ENCODE results near the gene COLQ.

COLQ gene

DNA sequence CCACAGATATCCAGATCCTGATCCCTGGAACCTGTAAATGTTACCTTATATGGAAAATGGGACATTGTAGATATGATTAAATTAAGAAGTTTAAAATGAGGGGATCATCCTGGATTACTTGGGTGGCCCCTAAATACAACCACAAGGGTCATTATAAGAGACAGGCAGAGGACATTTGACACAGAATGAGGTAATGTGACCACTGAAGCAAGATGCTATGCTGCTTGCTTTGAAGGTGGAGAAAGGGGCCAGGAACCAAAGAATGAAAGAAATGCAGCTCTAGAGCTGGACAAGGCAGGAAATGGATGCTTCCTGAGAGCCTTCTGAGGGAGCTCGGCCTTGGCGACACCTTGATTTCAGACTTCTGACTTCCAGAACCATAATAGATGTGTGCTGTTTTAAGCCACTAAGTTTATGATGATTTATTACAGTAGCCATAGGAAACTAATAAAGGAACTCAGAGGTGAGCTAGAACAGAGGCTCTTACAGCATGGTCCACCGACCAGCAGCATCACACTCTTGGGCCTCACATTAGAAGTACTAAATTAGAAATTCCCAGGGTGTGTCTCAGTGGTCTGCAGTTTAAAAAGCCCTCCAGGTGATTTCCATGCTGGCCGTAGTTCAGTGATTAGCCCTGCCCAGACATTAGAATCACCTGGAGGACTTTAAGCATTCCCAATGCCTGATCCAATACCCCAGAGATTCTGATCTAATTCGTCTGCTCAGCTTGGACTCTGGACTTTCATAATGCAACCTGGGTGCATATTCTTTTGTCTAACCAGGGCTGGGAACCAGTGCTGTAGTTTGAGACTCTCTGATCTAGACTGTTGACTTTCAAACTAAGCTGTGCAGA lies 7.5 kb downstream of the COLQ start:
- no peak for TF ChIP-seq CTCF (conservative IDR thresholded peaks at IDR 0.05; ENCODE audit: low read depth, low read length)
- Histone ChIP-seq H3K9ac (no peak overlapping the region), H3K79me2 (ENCODE audit: insufficient read depth, low read depth) (no peaks in the 10 kb centered on the region), H3K4me2 (no peak overlapping the region), H3K27ac (no peak overlapping the region), H3K4me3 (IDR thresholded peaks at IDR 0.05; ENCODE audit: insufficient read depth, low read depth, low read length) (no peak overlapping the region), H4K20me1 (ENCODE audit: insufficient read depth) (no peaks in the 10 kb centered on the region), H3K27me3 (ENCODE audit: insufficient read depth, low read depth) (no peaks in the 10 kb centered on the region), H3K4me1 (ENCODE audit: low read depth, poor library complexity, severe bottlenecking) (no peaks in the 10 kb centered on the region), H2AFZ (ENCODE audit: low read depth) (no peak overlapping the region), H3K36me3 (ENCODE audit: insufficient read depth) (no peaks in the 10 kb centered on the region)

DNA sequence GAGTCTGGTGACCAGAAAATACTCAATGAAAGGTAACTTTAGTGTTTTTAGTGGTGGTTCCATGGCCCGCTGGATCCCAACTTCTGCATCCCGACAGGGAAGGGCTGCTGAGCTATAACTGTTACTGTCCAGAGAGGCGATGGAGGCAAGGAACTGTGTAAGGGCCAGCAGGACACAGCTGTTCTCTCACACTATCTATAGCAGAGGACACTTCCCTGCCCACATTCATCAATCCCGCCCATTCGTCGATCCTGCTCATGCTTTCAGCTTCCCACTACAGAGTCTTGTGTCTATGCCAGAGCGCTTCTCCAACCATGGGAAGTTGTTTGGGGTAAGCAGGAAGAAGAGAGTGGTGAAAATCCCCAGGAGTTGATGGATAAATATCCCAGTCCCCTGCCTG lies 8.4 kb downstream of the COLQ start:
- H3K4me1 ChIP-seq (ENCODE audit: low read depth, poor library complexity, severe bottlenecking) = no peaks in the 10 kb centered on the region
- H3K4me2 ChIP-seq = no peak overlapping the region
- TF ChIP-seq CTCF (conservative IDR thresholded peaks at IDR 0.05; ENCODE audit: low read depth, low read length) = no peak
- no peaks in the 10 kb centered on the region for H3K36me3 ChIP-seq (ENCODE audit: insufficient read depth)
- H4K20me1 ChIP-seq (ENCODE audit: insufficient read depth) = no peaks in the 10 kb centered on the region
- H3K79me2 ChIP-seq (ENCODE audit: insufficient read depth, low read depth) = no peaks in the 10 kb centered on the region
- no peak overlapping the region for H2AFZ ChIP-seq (ENCODE audit: low read depth)
- H3K27ac ChIP-seq = no peak overlapping the region
- no peak overlapping the region for H3K4me3 ChIP-seq (IDR thresholded peaks at IDR 0.05; ENCODE audit: insufficient read depth, low read depth, low read length)
- no peak overlapping the region for H3K9ac ChIP-seq
- H3K27me3 ChIP-seq (ENCODE audit: insufficient read depth, low read depth) = no peaks in the 10 kb centered on the region

GRCh38 chr3:15512166-15512565 lies 9.3 kb downstream of the COLQ start:
- Histone ChIP-seq H3K4me3 (IDR thresholded peaks at IDR 0.05; ENCODE audit: insufficient read depth, low read depth, low read length) (no peak overlapping the region), H3K79me2 (ENCODE audit: insufficient read depth, low read depth) (no peaks in the 10 kb centered on the region), H3K36me3 (ENCODE audit: insufficient read depth) (no peaks in the 10 kb centered on the region), H3K27ac (no peak overlapping the region), H2AFZ (ENCODE audit: low read depth) (no peak overlapping the region), H3K4me2 (no peak overlapping the region), H3K9ac (no peak overlapping the region), H3K4me1 (ENCODE audit: low read depth, poor library complexity, severe bottlenecking) (no peaks in the 10 kb centered on the region), H3K27me3 (ENCODE audit: insufficient read depth, low read depth) (no peaks in the 10 kb centered on the region), H4K20me1 (ENCODE audit: insufficient read depth) (no peaks in the 10 kb centered on the region)
- no peak for TF ChIP-seq CTCF (conservative IDR thresholded peaks at IDR 0.05; ENCODE audit: low read depth, low read length)

DNA sequence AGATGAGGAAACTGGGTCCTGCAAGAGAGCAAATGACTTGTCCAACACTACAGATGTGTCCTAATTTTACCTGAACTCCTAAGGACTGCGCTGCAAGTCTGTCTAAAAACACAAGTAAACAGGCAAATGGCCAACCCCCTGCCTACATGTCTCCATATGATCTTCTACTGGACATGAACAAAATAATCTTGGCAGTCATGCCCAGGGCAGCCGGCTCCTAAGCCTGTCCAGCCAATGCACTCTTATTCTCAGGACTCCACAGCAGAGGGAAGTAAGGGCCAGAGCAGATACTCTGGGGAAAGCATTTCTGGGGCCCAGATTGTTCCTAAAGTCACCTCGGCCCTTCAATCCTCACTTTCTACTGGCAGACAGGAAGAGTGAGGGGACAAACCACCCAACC lies 10.3 kb downstream of the COLQ start:
- Histone ChIP-seq H3K4me1 (ENCODE audit: low read depth, poor library complexity, severe bottlenecking) (no peaks in the 10 kb centered on the region), H3K4me3 (IDR thresholded peaks at IDR 0.05; ENCODE audit: insufficient read depth, low read depth, low read length) (no peak overlapping the region), H3K27me3 (ENCODE audit: insufficient read depth, low read depth) (no peaks in the 10 kb centered on the region), H3K9ac (no peak overlapping the region), H3K4me2 (no peak overlapping the region), H3K36me3 (ENCODE audit: insufficient read depth) (no peaks in the 10 kb centered on the region), H3K79me2 (ENCODE audit: insufficient read depth, low read depth) (no peaks in the 10 kb centered on the region), H4K20me1 (ENCODE audit: insufficient read depth) (no peaks in the 10 kb centered on the region), H2AFZ (ENCODE audit: low read depth) (no peak overlapping the region), H3K27ac (no peak overlapping the region)
- TF ChIP-seq CTCF (conservative IDR thresholded peaks at IDR 0.05; ENCODE audit: low read depth, low read length) = no peak

All from KMS-11 (cell line).